CD4-positive, alpha-beta T cell treated with Interleukin-12 subunit alpha and Interleukin-12 subunit beta, for 1 hour (primary cell): Measurements from ENCODE around the gene INSM1.
"Not testable (repeated sequence)": the region's sequence is repeated elsewhere in the genome, so short reads cannot be mapped to it uniquely, and the experiment has no call there.

ENCODE experiments used
- DNase-seq: peaks from one replicate; pipeline ENCODE4 v3.0.0-alpha.2; 2020

INSM1 gene

GRCh38 chr20:20367575-20368417, at the start of gene INSM1:
INSM1 (plus strand) TSS chr20:20368104; CDS start chr20:20368268, 164 bp downstream.
- no peak for DNase-seq

GRCh38 chr20:20318365-20319161, 49.3 kb upstream of the INSM1 start:
- no peak for DNase-seq

- no peak for DNase-seq
Observed at GRCh38 chr20:20321134-20321533, 46.8 kb upstream of the INSM1 start.

GRCh38 chr20:20321917-20322316, 46.0 kb upstream of the INSM1 start:
- no peak for DNase-seq

- DNase-seq: no peak
Observed at GRCh38 chr20:20322912-20323311, 45.0 kb upstream of the INSM1 start.

GRCh38 chr20:20327746-20328145, 40.2 kb upstream of the INSM1 start:
- no peak for DNase-seq

- DNase-seq: no peak
Observed at GRCh38 chr20:20329564-20329963, 38.3 kb upstream of the INSM1 start.

GRCh38 chr20:20331156-20331555, 36.7 kb upstream of the INSM1 start:
- DNase-seq: no peak

- no peak for DNase-seq
Observed at GRCh38 chr20:20331817-20332216, 36.1 kb upstream of the INSM1 start.

GRCh38 chr20:20333866-20334265, 34.0 kb upstream of the INSM1 start:
- no peak for DNase-seq

GRCh38 chr20:20334489-20334888, 33.4 kb upstream of the INSM1 start:
- no peak for DNase-seq

GRCh38 chr20:20338133-20338730, 29.7 kb upstream of the INSM1 start:
- DNase-seq: no peak

- no peak for DNase-seq
Observed at GRCh38 chr20:20340443-20340842, 27.5 kb upstream of the INSM1 start.

GRCh38 chr20:20341371-20341770, 26.5 kb upstream of the INSM1 start:
- DNase-seq: no peak

GRCh38 chr20:20342066-20342465, 25.8 kb upstream of the INSM1 start:
- DNase-seq: no peak

GRCh38 chr20:20343932-20344331, 24.0 kb upstream of the INSM1 start:
- DNase-seq: no peak

GRCh38 chr20:20344476-20344875, 23.4 kb upstream of the INSM1 start:
- no peak for DNase-seq

- DNase-seq: no peak
Observed at GRCh38 chr20:20353576-20353975, 14.3 kb upstream of the INSM1 start.

GRCh38 chr20:20355503-20355902, 12.4 kb upstream of the INSM1 start:
- not testable (repeated sequence) for DNase-seq

GRCh38 chr20:20358801-20359200, 9.1 kb upstream of the INSM1 start:
- DNase-seq: no peak

GRCh38 chr20:20359628-20360027, 8.3 kb upstream of the INSM1 start:
- no peak for DNase-seq

- DNase-seq: peak; percentile 42
Observed at GRCh38 chr20:20360464-20360863, 7.4 kb upstream of the INSM1 start.

- DNase-seq: no peak
Observed at GRCh38 chr20:20362774-20363433, 5.0 kb upstream of the INSM1 start.
